Epithelial cell of prostate (primary cell): Measurements from ENCODE around the gene WWTR1.

Experiments
- DNase-seq: peaks from one replicate; pipeline ENCODE4 v3.0.0-alpha.2; 2011; ENCODE audit warnings: low read depth, low spot score
- H3K27ac ChIP-seq: fragments of 450-650 bp; 2 replicates; pipeline ENCODE4 v1.5.1; 2017; ENCODE audit warnings: mild to moderate bottlenecking

Gene WWTR1

GRCh38 chr3:149628957-149629670, 28.7 kb downstream of the WWTR1 start:
- DNase-seq: no peak
- no peak overlapping the region for H3K27ac ChIP-seq

- DNase-seq: no peak
- H3K27ac ChIP-seq: no peak overlapping the region
Measured at GRCh38 chr3:149626671-149627070, 31.2 kb downstream of the WWTR1 start.

- no peak for DNase-seq
- H3K27ac ChIP-seq: no peak overlapping the region
Measured at GRCh38 chr3:149625795-149626194, 32.0 kb downstream of the WWTR1 start.

GRCh38 chr3:149623824-149624223, 34.0 kb downstream of the WWTR1 start:
- DNase-seq: no peak

GRCh38 chr3:149621218-149622005, 36.4 kb downstream of the WWTR1 start:
- peak overlapping the region; percentile 26 for H3K27ac ChIP-seq
- no peak for DNase-seq

More at GRCh38 chr3:149623824-149624223, 34.0 kb downstream of the WWTR1 start:
- H3K27ac ChIP-seq: no peak overlapping the region

GRCh38 chr3:149620291-149621020, 37.4 kb downstream of the WWTR1 start:
- H3K27ac ChIP-seq: peak overlapping the region; percentile 26
- DNase-seq: no peak

GRCh38 chr3:149619136-149619535, 38.7 kb downstream of the WWTR1 start:
- no peak for DNase-seq
- peak overlapping the region; percentile 12 for H3K27ac ChIP-seq

- peak overlapping the region; percentile 12 for H3K27ac ChIP-seq
- DNase-seq: no peak
Measured at GRCh38 chr3:149618151-149619123, 39.4 kb downstream of the WWTR1 start.

GRCh38 chr3:149615731-149616221, 42.0 kb downstream of the WWTR1 start:
- DNase-seq: no peak
- H3K27ac ChIP-seq: no peak overlapping the region

GRCh38 chr3:149613988-149614387, 43.8 kb downstream of the WWTR1 start:
- H3K27ac ChIP-seq: no peak overlapping the region
- no peak for DNase-seq

GRCh38 chr3:149612456-149612855, 45.4 kb downstream of the WWTR1 start:
- H3K27ac ChIP-seq: no peak overlapping the region
- DNase-seq: no peak

GRCh38 chr3:149611149-149611548, 46.7 kb downstream of the WWTR1 start:
- no peak for DNase-seq
- no peak overlapping the region for H3K27ac ChIP-seq

- DNase-seq: no peak
- no peak overlapping the region for H3K27ac ChIP-seq
Measured at GRCh38 chr3:149610351-149611105, 47.3 kb downstream of the WWTR1 start.

- H3K27ac ChIP-seq: no peak overlapping the region
- DNase-seq: no peak
Measured at GRCh38 chr3:149609595-149609994, 48.2 kb downstream of the WWTR1 start.

GRCh38 chr3:149608987-149609386, 48.8 kb downstream of the WWTR1 start:
- H3K27ac ChIP-seq: no peak overlapping the region
- no peak for DNase-seq

GRCh38 chr3:149605902-149606301, 51.9 kb downstream of the WWTR1 start:
- H3K27ac ChIP-seq: peak overlapping the region; percentile 10
- no peak for DNase-seq

- peak overlapping the region; percentile 50 for H3K27ac ChIP-seq
- no peak for DNase-seq
Measured at GRCh38 chr3:149604125-149604875, 53.5 kb downstream of the WWTR1 start.
